Naive thymus-derived CD8-positive, alpha-beta T cell (primary cell): Measurements from ENCODE around the gene SLC39A13. TPM values are rescaled to one million over a fixed set of nuclear protein-coding genes. Genes with fewer than 3 reads are reported as not detected.
"Not testable (repeated sequence)": the region's sequence is repeated elsewhere in the genome, so short reads cannot be mapped to it uniquely, and the experiment has no call there.

Source experiments
- ATAC-seq, 2 donors: fragments of 150-1000 bp; cut with Tn5 transposase in 1 of 2; sonication (Bioruptor Pico), chemical (Tn5 transposase) in 1 of 2; 1 replicate in 1 of 2; 2 replicates in 1 of 2; pipeline ENCODE4 v1.10.0; 2021; ENCODE audit warnings: mild to moderate bottlenecking in 2 of 2, moderate library complexity in 2 of 2
- POLR2A ChIA-PET: fragments of 350-600 bp; sonication (Branson Sonifier 250); formaldehyde crosslinking; loops from one replicate; lab custom pipeline; 2021; ENCODE audit warnings: antibody characterized with exemption; lab: Charles Lee
- DNase-seq, 10 donors: peaks; one replicate each; pipeline versions ENCODE4 v3.0.0 to v3.0.0-alpha.2; 2020 to 2022
- H3K27ac Mint-ChIP-seq, 10 donors: one replicate each; pipeline ENCODE4 v1.8.0; 2020 to 2022; ENCODE audit warnings: mild to moderate bottlenecking in 10 of 10, mixed read lengths in 10 of 10, moderate library complexity in 4 of 10, inconsistent platforms in 1 of 10
- H3K27me3 Mint-ChIP-seq, 5 donors: one replicate each; pipeline ENCODE4 v1.8.0; 2021 to 2022; ENCODE audit warnings: mixed read lengths in 5 of 5
- H3K36me3 Mint-ChIP-seq, 3 donors: one replicate each; pipeline ENCODE4 v1.8.0; 2020 to 2022; ENCODE audit warnings: mixed read lengths in 3 of 3, mild to moderate bottlenecking in 2 of 3, inconsistent platforms in 1 of 3
- H3K4me1 Mint-ChIP-seq, 4 donors: one replicate each; pipeline ENCODE4 v1.8.0; 2021 to 2022; ENCODE audit warnings: mixed read lengths in 4 of 4
- H3K4me3 Mint-ChIP-seq, 10 donors: one replicate each; pipeline ENCODE4 v1.8.0; 2020 to 2022; ENCODE audit warnings: mild to moderate bottlenecking in 10 of 10, mixed read lengths in 10 of 10, moderate library complexity in 6 of 10, inconsistent platforms in 1 of 10
- H3K9me3 Mint-ChIP-seq, 9 donors: one replicate each; pipeline ENCODE4 v1.8.0; 2020 to 2022; ENCODE audit warnings: mixed read lengths in 9 of 9, mild to moderate bottlenecking in 3 of 9, inconsistent platforms in 1 of 9, moderate library complexity in 1 of 9
- microRNA-seq: library from miRNA; unstranded; fragments of <30 nt; microRNA quantifications from one replicate; pipeline ENCODE4 v1.2.0, GENCODE V29; 2022; ENCODE audit warnings: borderline microRNAs expressed
- polyA plus RNA-seq, 3 donors: library from polyadenylated mRNA; unstranded; fragments of 300-500 nt; fragmentation: Illumina TruSeq; gene quantifications; one replicate each; pipeline ENCODE4 v1.2.3, GENCODE V29; 2021
- total RNA-seq, 8 experiments: library from RNA in 2 of 8; stranded (reverse) in 2 of 8; gene quantifications; one replicate each; pipeline ENCODE4 v1.2.3 and lab custom pipeline; 2021 to 2026

Gene SLC39A13
- total and polyA plus RNA-seq, 5 experiments from 2014 or later: 23.8 to 63.9 (median 41.9) TPM

GRCh38 chr11:47451436-47451835 lies 43.0 kb downstream of the SLC39A13 start:
- DNase-seq: no peak

GRCh38 chr11:47451990-47452389 lies 43.6 kb downstream of the SLC39A13 start:
- Mint-ChIP-seq H3K9me3 (no peaks in the 10 kb centered on the region), H3K27ac (no peak overlapping the region), H3K36me3 (no peaks in the 10 kb centered on the region), H3K4me1 (peaks cover 0 to 7% (median 4%) of the 10 kb centered on the region in 4 donors), H3K27me3 (no peaks in the 10 kb centered on the region), H3K4me3 (no peak overlapping the region)
- POLR2A ChIA-PET: no interaction called here
- no peak for ATAC-seq
- no peak for DNase-seq

More at GRCh38 chr11:47451436-47451835, 43.0 kb downstream of the SLC39A13 start:
- Mint-ChIP-seq H3K9me3 (no peaks in the 10 kb centered on the region), H3K27me3 (no peaks in the 10 kb centered on the region), H3K27ac (no peak overlapping the region), H3K4me3 (no peak overlapping the region), H3K36me3 (no peaks in the 10 kb centered on the region), H3K4me1 (peaks cover 0 to 7% (median 4%) of the 10 kb centered on the region in 4 donors)
- POLR2A ChIA-PET: interaction anchor here (0.7 kb wide), 1 partner anchor 1273 kb away, joined by 3 read pairs; no protein-coding TSS in a partner anchor
- ATAC-seq: no peak

DNA sequence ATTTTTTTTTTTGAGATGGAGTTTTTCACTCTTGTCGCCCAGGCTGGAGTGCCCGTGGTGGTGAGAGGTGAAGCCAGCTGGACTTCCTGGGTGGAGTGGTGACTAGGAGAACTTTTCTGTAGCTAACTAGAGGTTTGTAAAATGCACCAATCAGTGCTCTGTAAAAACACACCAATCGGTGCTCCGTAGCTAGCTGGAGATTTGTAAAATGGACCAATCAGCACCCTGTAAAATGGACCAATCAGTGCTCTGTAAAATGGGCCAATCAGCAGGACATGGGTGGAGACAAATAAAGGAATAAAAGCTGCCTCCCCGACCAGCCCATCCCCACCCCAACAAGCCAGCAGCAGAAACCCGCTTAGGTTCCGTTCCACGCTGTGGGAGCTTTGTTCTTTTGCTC lies 45.0 kb downstream of the SLC39A13 start:
- Mint-ChIP-seq H3K4me3 (no peak overlapping the region), H3K4me1 (peaks cover 0 to 7% (median 4%) of the 10 kb centered on the region in 4 donors), H3K9me3 (no peaks in the 10 kb centered on the region), H3K27me3 (no peaks in the 10 kb centered on the region), H3K27ac (peak overlapping the region in 1 of 10 donors; percentile 75), H3K36me3 (no peaks in the 10 kb centered on the region)
- POLR2A ChIA-PET: interaction anchor here (1.4 kb wide), 1 partner anchor 132 kb away, joined by 3 read pairs; no protein-coding TSS in a partner anchor
- ATAC-seq: no peak
- no peak for DNase-seq

GRCh38 chr11:47454258-47454671 lies 45.9 kb downstream of the SLC39A13 start:
- H3K4me3 Mint-ChIP-seq, H3K9me3 Mint-ChIP-seq, H3K27me3 Mint-ChIP-seq, H3K4me1 Mint-ChIP-seq, H3K36me3 Mint-ChIP-seq: not testable (repeated sequence)
- peak overlapping the region in 3 of 10 donors; percentile 16 to 56 (median 22) for H3K27ac Mint-ChIP-seq
- POLR2A ChIA-PET: interaction anchor here (0.6 to 1.6 kb wide), 4 partner anchors 133 to 779 kb away, joined by 3 to 7 read pairs (median 4); partner anchors contain the start of gene DDB2
- ATAC-seq (peak; percentile 97 to 99), DNase-seq (peak; percentile 40 to 87 (median 64))

DNA sequence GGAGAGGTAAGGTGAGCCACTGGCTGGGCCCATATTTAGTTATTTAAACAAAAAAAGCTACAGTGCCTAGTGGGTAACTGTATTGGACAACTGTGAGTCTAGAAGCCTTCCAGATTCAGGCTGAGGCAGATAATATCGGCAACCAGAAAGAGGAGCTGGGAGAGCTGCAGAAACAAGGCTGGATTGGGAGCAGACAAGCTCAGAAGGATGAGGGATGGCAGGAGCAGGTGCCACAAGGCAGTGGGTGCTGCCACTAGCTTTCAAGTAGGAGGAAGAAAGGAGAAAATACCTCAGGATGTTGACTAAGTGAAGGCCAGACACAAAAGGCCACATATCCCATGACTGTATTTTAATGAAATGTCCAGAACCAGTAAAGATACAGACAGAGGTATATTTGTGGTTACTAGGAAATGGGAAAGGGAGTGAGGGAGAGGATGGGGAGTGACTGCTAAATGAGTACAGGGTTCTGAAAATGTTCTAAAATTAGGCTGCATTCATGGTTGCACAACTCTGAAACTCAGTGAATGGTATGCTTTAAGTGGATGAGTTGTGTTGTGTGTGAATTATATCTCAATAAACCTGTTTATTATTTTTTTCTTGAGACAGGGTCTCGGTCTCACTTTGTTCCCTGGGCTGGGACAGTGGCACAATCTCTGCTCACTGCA lies 52.3 kb downstream of the SLC39A13 start:
- Mint-ChIP-seq H3K27me3 (no peaks in the 10 kb centered on the region), H3K27ac (peak overlapping the region in 7 of 10 donors; percentile 15 to 79 (median 54)), H3K4me1 (peaks cover 0 to 3% (median under 1%) of the 10 kb centered on the region in 4 donors), H3K4me3 (no peak overlapping the region), H3K36me3 (peaks cover 0 to 22% (median 2%) of the 10 kb centered on the region in 3 donors), H3K9me3 (no peaks in the 10 kb centered on the region)
- POLR2A ChIA-PET: no interaction called here
- DNase-seq (no peak), ATAC-seq (no peak)

DNA sequence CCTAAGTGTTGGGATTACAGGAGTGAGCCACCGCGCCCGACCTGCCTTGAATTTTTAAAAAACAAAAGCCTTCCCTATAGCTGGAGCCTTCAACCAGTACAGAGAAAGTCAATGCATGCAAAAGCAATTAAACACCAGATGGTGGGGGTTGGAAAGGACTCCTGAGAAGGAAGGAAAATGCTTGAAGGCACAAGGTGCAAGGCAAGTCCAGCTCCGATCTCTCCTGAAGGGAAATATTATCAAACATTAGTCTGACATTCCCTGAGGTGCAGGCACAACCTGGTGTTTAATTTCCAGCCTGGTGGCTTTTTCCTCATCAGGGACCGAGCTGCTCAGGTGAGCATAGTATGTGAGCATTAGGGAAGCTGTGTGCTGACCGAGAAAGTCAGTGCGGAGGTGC lies 53.5 kb downstream of the SLC39A13 start:
- Mint-ChIP-seq H3K27ac (peak overlapping the region in 6 of 10 donors; percentile 3 to 68 (median 54)), H3K9me3 (no peaks in the 10 kb centered on the region), H3K36me3 (peaks cover 0 to 31% (median 2%) of the 10 kb centered on the region in 3 donors), H3K4me3 (no peak overlapping the region), H3K27me3 (no peaks in the 10 kb centered on the region), H3K4me1 (peaks cover 0 to 3% (median under 1%) of the 10 kb centered on the region in 4 donors)
- ATAC-seq: no peak
- DNase-seq: no peak
- POLR2A ChIA-PET: no interaction called here

GRCh38 chr11:47464483-47464882 lies 56.1 kb downstream of the SLC39A13 start:
- H3K4me3 Mint-ChIP-seq: no peak overlapping the region
- H3K27ac Mint-ChIP-seq: peak overlapping the region in 4 of 10 donors; percentile 2 to 50 (median 22)
- POLR2A ChIA-PET: no interaction called here
- H3K36me3 Mint-ChIP-seq: peaks cover 0 to 56% (median 2%) of the 10 kb centered on the region in 3 donors
- peaks cover 3 to 12% (median 10%) of the 10 kb centered on the region in 4 donors for H3K4me1 Mint-ChIP-seq
- no peak for DNase-seq
- no peaks in the 10 kb centered on the region for H3K9me3 Mint-ChIP-seq
- ATAC-seq: no peak
- no peaks in the 10 kb centered on the region for H3K27me3 Mint-ChIP-seq

Small RNA genes lying within 50 kb of the gene (microRNA-seq; reads per million reads assigned to microRNA genes)
- gene MIR4487: not detected

Other genes with a start within 250 kb of the SLC39A13 start
- 100 to 1,000 TPM; 166 to 172 TPM for gene ARFGAP2, start 231.7 kb upstream of the SLC39A13 start, total RNA-seq
- gene ARFGAP2, start 231.7 kb upstream of the SLC39A13 start, polyA plus RNA-seq: 100 to 1,000 TPM in 2 of 3 donors, 10 to 100 TPM in 1; 97.8 to 111 (median 108) TPM
- gene PACSIN3, start 222.2 kb upstream of the SLC39A13 start, total RNA-seq: under 1 TPM in 1 of 2 experiments, not detected in 1; 0.80 TPM
- under 1 TPM in 1 of 3 donors, not detected in 2; 0.25 TPM for gene PACSIN3, start 222.2 kb upstream of the SLC39A13 start, polyA plus RNA-seq
- gene DDB2, start 193.6 kb upstream of the SLC39A13 start, total RNA-seq: 100 to 1,000 TPM in 1 of 2 experiments, 10 to 100 TPM in 1; 98.9 to 101 TPM
- 10 to 100 TPM; 20.7 to 25.4 (median 24.4) TPM for gene DDB2, start 193.6 kb upstream of the SLC39A13 start, polyA plus RNA-seq
- gene ACP2, start 159.8 kb upstream of the SLC39A13 start, total RNA-seq: 10 to 100 TPM; 25.8 to 27.8 TPM
- gene ACP2, start 159.8 kb upstream of the SLC39A13 start, polyA plus RNA-seq: 1 to 10 TPM; 4.4 to 10.0 (median 8.0) TPM
- gene NR1H3, start 150.6 kb upstream of the SLC39A13 start, total RNA-seq: 10 to 100 TPM; 13.7 to 20.3 TPM
- gene NR1H3, start 150.6 kb upstream of the SLC39A13 start, polyA plus RNA-seq: 1 to 10 TPM; 3.4 to 7.2 (median 4.5) TPM
- gene MADD, start 138.5 kb upstream of the SLC39A13 start, total RNA-seq: 100 to 1,000 TPM; 121 to 127 TPM
- 10 to 100 TPM; 15.2 to 22.1 (median 17.7) TPM for gene MADD, start 138.5 kb upstream of the SLC39A13 start, polyA plus RNA-seq
- gene MYBPC3, start 55.9 kb upstream of the SLC39A13 start, total RNA-seq: under 1 TPM in 1 of 2 experiments, not detected in 1; 0.16 TPM
- not detected for gene MYBPC3, start 55.9 kb upstream of the SLC39A13 start, polyA plus RNA-seq
- gene SPI1, start 30.0 kb upstream of the SLC39A13 start, total RNA-seq: 1 to 10 TPM; 3.4 to 4.7 TPM
- gene SPI1, start 30.0 kb upstream of the SLC39A13 start, polyA plus RNA-seq: not detected
- gene PSMC3, start 17.8 kb downstream of the SLC39A13 start, total RNA-seq: 10 to 100 TPM; 58.4 to 60.0 TPM
- 100 to 1,000 TPM in 1 of 3 donors, 10 to 100 TPM in 2; 91.5 to 106 (median 94.0) TPM for gene PSMC3, start 17.8 kb downstream of the SLC39A13 start, polyA plus RNA-seq
- gene RAPSN, start 40.5 kb downstream of the SLC39A13 start, total RNA-seq: 1 to 10 TPM; 1.3 to 1.5 TPM
- gene RAPSN, start 40.5 kb downstream of the SLC39A13 start, polyA plus RNA-seq: not detected
- gene CELF1, start 144.5 kb downstream of the SLC39A13 start, total RNA-seq: 100 to 1,000 TPM; 133 to 138 TPM
- 10 to 100 TPM; 45.3 to 79.3 (median 55.3) TPM for gene CELF1, start 144.5 kb downstream of the SLC39A13 start, polyA plus RNA-seq
- gene PTPMT1, start 157.0 kb downstream of the SLC39A13 start, total RNA-seq: 10 to 100 TPM; 19.1 to 22.2 TPM
- gene PTPMT1, start 157.0 kb downstream of the SLC39A13 start, polyA plus RNA-seq: 10 to 100 TPM; 58.7 to 73.3 (median 71.0) TPM
- 10 to 100 TPM; 26.1 to 29.1 TPM for gene KBTBD4, start 170.4 kb downstream of the SLC39A13 start, total RNA-seq
- 10 to 100 TPM; 44.3 to 45.1 (median 44.3) TPM for gene KBTBD4, start 170.4 kb downstream of the SLC39A13 start, polyA plus RNA-seq
- gene NDUFS3, start 170.5 kb downstream of the SLC39A13 start, total RNA-seq: 100 to 1,000 TPM; 100 to 106 TPM
- 100 to 1,000 TPM in 2 of 3 donors, 10 to 100 TPM in 1; 92.0 to 109 (median 101) TPM for gene NDUFS3, start 170.5 kb downstream of the SLC39A13 start, polyA plus RNA-seq
- under 1 TPM in 1 of 2 experiments, not detected in 1; 0.26 TPM for gene FAM180B, start 178.1 kb downstream of the SLC39A13 start, total RNA-seq
- gene FAM180B, start 178.1 kb downstream of the SLC39A13 start, polyA plus RNA-seq: not detected
- 1 to 10 TPM in 1 of 2 experiments, under 1 TPM in 1; 0.91 to 1.2 TPM for gene C1QTNF4, start 185.8 kb downstream of the SLC39A13 start, total RNA-seq
- under 1 TPM in 1 of 3 donors, not detected in 2; 0.22 TPM for gene C1QTNF4, start 185.8 kb downstream of the SLC39A13 start, polyA plus RNA-seq
- 10 to 100 TPM; 21.7 to 22.9 TPM for gene MTCH2, start 234.0 kb downstream of the SLC39A13 start, total RNA-seq
- 10 to 100 TPM; 54.2 to 67.0 (median 62.3) TPM for gene MTCH2, start 234.0 kb downstream of the SLC39A13 start, polyA plus RNA-seq